ENCODE measurements around the gene STMN3.

STMN3 gene

DNA sequence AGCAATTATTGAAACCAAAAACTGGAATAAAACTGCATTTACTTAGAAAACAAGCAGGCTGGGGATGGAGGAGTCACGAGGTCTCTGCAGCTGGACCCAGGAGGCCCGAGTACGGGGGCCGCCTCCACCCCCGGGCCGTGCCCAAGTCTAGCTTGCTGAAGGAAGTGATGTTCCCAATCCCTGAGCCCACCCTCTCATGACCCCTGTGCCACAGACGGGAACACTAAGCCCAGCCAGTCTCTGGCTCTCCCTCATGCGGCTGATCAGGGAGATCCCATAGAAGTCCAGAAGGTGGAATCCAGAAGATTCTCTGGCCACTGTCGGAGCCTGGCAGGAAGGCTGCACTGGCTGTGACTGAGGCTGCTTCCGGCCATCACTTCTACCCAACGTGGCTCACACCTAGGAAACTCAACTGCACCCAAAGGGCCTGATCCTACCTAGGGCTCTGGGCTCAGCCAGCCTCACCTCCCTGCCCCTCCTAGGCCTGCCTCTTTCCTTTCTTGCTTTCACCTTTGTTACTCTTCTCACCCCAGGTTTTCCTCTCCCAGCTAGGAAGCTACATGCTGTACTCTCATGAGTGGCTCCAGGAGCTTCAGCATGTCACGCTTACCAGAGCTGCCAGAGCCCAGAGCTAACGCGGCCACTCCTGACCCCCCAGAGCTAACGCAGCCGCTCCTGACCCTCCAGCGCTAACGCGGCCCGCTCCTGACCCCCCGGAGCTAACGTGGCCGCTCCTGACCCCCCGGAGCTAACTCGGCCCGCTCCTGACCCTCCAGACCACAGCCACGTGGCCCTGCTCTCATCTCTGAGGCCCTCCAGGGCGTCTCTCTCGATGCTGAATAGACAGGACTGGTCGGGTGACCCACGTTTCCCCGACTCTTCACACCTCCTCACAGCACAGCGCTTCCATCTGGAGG, 54.5 kb downstream of the STMN3 start:
- Histone ChIP-seq H3K36me3 (ENCODE audit: insufficient read depth, low read length) (peaks cover 3% of the 10 kb centered on the region; the same call in 1 of the 2 replicates), H3K9me3 (ENCODE audit: control insufficient read depth, insufficient read depth, low read length) (no peaks in the 10 kb centered on the region), H3K4me1 (ENCODE audit: insufficient read depth, low read length) (no peaks in the 10 kb centered on the region), H3K9ac (ENCODE audit: low read depth, low read length) (no peak overlapping the region)

GRCh38 chr20:63597651-63598478, 55.4 kb downstream of the STMN3 start:
- Histone ChIP-seq H3K9ac (ENCODE audit: low read depth, low read length) (no peak overlapping the region), H3K36me3 (ENCODE audit: insufficient read depth, low read length) (peaks cover 3% of the 10 kb centered on the region; the same call in 1 of the 2 replicates), H3K4me1 (ENCODE audit: insufficient read depth, low read length) (no peaks in the 10 kb centered on the region), H3K9me3 (ENCODE audit: control insufficient read depth, insufficient read depth, low read length) (no peaks in the 10 kb centered on the region)

- no peaks in the 10 kb centered on the region for H3K9me3 ChIP-seq (ENCODE audit: control insufficient read depth, insufficient read depth, low read length)
- H3K36me3 ChIP-seq (ENCODE audit: insufficient read depth, low read length): 0 out of 2 replicates have a peak, but pooled peaks cover 3% of the 10 kb centered on the region
- H3K4me1 ChIP-seq (ENCODE audit: insufficient read depth, low read length): no peaks in the 10 kb centered on the region
- H3K9ac ChIP-seq (ENCODE audit: low read depth, low read length): no peak overlapping the region
Measured at GRCh38 chr20:63596423-63596822, 56.8 kb downstream of the STMN3 start.

DNA sequence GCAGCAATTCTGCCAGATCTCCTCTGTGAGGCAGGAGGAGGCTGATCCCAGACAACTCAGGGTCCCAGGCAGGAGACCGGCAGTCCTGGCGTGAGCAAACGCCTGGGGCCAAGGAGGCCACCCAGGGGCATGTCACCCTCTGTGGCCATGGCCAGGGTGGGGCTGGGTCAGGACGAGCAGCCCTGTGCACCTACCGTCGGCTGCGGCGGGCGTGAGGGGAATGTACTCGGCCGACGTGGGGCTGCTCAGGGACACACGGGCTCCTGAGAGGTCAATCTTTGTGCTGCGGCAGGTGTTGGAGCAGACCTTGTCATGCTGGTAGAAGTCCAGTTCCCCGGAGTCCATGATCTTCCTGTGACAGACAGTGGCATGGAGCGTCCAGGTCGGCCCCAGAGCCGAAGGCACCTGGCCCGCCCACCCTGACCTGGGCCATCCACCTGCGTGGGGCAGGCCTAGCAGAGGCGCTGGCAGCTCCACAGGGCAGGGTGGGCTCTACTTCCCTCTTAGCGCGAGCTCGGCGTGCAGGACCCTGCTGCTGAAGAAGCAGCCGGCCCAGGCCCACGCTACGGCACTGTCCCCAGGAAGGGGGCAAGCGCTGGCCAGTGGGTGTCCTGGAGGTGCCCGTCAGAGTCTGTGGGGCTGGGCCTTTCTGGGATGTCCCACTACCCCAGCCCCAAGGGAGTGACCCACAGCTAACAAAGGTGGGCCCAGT, 57.7 kb downstream of the STMN3 start:
- Histone ChIP-seq H3K9ac (ENCODE audit: low read depth, low read length) (no peak overlapping the region), H3K9me3 (ENCODE audit: control insufficient read depth, insufficient read depth, low read length) (no peaks in the 10 kb centered on the region), H3K36me3 (ENCODE audit: insufficient read depth, low read length) (no peaks in the 10 kb centered on the region), H3K4me1 (ENCODE audit: insufficient read depth, low read length) (no peaks in the 10 kb centered on the region)

DNA sequence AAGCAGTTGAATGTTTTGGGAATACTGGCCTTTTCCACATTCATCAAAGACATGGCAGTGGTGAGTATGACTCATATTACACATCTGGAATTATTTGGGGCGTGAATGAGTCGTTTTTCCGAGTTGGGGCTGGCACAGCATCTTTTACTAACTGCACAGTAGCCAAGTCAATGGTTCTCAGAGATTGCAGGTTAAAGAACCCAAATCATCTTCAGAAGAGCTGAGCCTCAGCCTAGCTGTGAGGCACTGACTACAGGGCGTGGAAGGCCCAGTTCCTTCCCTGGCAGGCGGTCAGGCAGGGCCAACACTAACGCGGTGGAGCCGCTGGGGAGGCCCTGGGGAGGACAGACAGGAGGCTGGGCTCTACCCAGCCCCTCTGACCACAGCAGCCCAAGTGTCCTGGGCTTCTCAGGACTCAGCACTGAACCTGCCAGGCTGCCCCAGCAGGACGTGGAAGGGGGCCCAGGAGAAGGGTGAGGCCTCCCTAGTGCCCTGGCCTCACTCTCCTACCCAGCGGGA, 59.1 kb downstream of the STMN3 start:
- Histone ChIP-seq H3K9ac (ENCODE audit: low read depth, low read length) (no peak overlapping the region), H3K4me1 (ENCODE audit: insufficient read depth, low read length) (no peaks in the 10 kb centered on the region), H3K9me3 (ENCODE audit: control insufficient read depth, insufficient read depth, low read length) (no peaks in the 10 kb centered on the region), H3K36me3 (ENCODE audit: insufficient read depth, low read length) (no peaks in the 10 kb centered on the region)

DNA sequence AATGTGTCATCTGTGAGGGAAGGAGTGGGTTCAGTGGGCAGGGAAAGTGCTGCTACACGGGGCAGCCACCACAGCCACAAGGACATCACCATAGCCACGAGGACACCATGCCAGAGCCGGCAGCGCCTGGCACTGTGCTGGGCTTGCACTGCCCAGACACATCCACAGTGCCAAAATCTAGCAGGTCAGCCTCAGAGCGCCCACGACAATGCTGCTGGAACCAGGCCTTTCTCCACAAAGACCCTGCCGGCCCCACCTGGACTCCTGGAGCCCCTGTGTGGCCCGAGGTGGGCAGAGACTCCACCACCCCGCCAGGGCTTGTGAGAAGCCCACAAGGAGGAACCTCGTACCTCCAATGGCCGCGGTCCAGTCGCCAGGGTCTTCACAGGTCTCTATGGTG, 60.6 kb downstream of the STMN3 start:
- Histone ChIP-seq H3K9me3 (ENCODE audit: control insufficient read depth, insufficient read depth, low read length) (no peaks in the 10 kb centered on the region), H3K36me3 (ENCODE audit: insufficient read depth, low read length) (no peaks in the 10 kb centered on the region; the same call in 1 of the 2 replicates), H3K4me1 (ENCODE audit: insufficient read depth, low read length) (no peaks in the 10 kb centered on the region), H3K9ac (ENCODE audit: low read depth, low read length) (no peak overlapping the region)

DNA sequence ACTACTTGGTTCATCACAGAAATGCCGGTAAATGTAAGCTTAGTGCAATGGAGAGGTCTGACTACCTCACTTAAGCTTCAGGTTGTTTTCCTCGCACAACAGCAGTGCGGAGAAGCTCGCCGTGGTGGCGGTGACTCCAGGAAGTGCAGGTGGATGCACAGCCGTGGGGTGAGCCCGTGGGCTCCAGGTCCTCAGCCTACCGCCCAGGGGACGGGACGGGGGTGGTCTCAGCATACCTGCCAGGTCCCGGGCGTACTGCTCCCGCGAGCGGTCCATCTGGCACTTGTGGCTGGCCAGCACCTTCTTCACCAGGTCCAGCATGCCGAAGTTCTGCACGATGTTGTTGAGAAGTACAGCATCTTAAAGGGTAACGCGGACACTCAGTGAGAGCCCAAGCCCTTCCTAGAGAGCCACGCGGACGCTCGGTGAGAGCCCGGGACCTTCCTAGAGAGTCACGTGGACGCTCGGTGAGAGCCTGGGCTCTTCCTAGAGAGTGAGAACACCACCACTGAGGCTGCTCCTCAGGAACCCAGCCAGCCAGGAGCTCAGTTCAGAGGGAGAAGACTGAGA, 61.4 kb downstream of the STMN3 start:
- no peaks in the 10 kb centered on the region; the same call in 1 of the 2 replicates for H3K36me3 ChIP-seq (ENCODE audit: insufficient read depth, low read length)
- no peaks in the 10 kb centered on the region for H3K4me1 ChIP-seq (ENCODE audit: insufficient read depth, low read length)
- no peaks in the 10 kb centered on the region for H3K9me3 ChIP-seq (ENCODE audit: control insufficient read depth, insufficient read depth, low read length)
- no peak overlapping the region for H3K9ac ChIP-seq (ENCODE audit: low read depth, low read length)

- Histone ChIP-seq H3K4me1 (ENCODE audit: insufficient read depth, low read length) (no peaks in the 10 kb centered on the region), H3K9ac (ENCODE audit: low read depth, low read length) (no peak overlapping the region), H3K9me3 (ENCODE audit: control insufficient read depth, insufficient read depth, low read length) (no peaks in the 10 kb centered on the region), H3K36me3 (ENCODE audit: insufficient read depth, low read length) (no peaks in the 10 kb centered on the region; the same call in 1 of the 2 replicates)
Measured at GRCh38 chr20:63591147-63591533, 62.1 kb downstream of the STMN3 start.

DNA sequence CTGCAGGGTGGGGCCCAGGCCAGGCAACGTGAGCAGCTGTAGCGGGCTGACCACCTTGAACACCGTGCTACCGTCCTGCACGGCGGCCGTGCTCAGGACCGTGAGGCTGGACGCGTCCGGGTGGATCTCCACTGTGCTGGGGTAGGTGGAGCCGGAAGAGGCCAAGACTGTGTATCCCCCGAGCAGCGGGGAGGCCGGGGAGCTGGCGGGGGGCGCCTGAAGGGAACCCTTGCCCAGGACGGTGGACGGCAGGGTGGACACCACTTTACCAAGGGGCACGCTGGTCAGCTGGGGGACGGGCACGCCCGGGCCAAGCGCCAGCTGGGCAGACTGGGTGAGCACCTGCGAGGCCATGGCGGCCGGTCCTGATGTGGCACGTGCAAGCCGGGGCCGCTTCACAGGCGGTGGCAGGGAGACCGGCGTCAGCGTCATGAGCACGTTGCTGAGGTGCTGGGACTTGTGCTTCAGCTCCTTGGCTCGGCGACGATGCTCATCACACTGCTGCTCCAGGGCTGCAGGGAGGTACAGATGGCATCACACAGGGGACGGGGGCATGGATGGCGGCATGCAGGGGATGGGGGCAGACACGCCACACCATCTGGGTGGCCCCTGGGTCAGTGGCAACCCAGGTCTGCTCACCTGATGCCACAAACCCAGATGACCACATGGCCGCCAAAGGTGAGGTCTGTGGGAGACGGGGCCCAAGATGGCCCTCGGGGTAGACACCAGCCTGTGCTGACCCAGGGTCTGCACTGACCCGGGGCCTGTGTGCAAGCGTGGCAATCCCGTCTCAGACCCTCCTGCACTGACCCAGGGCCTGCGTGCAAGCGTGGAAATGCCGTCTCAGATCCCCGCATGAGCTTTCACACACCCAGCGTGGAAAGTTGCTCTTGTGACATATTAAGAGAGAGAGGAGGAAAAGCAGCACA, 62.7 kb downstream of the STMN3 start:
- Histone ChIP-seq H3K36me3 (ENCODE audit: insufficient read depth, low read length) (no peaks in the 10 kb centered on the region; the same call in 1 of the 2 replicates), H3K9ac (ENCODE audit: low read depth, low read length) (no peak overlapping the region), H3K4me1 (ENCODE audit: insufficient read depth, low read length) (no peaks in the 10 kb centered on the region), H3K9me3 (ENCODE audit: control insufficient read depth, insufficient read depth, low read length) (no peaks in the 10 kb centered on the region)

All from ES-I3 (cell line).